ENCODE data around the gene IHH. TPM values are rescaled to one million over a fixed set of nuclear protein-coding genes. Genes with fewer than 3 reads are reported as not detected.

The IHH gene
- total and polyA plus RNA-seq, 9 of the 15 experiments (the other 6 are each of a cell fraction or from before 2014, with no cell fraction given): 0.07 TPM; not detected in 8

DNA sequence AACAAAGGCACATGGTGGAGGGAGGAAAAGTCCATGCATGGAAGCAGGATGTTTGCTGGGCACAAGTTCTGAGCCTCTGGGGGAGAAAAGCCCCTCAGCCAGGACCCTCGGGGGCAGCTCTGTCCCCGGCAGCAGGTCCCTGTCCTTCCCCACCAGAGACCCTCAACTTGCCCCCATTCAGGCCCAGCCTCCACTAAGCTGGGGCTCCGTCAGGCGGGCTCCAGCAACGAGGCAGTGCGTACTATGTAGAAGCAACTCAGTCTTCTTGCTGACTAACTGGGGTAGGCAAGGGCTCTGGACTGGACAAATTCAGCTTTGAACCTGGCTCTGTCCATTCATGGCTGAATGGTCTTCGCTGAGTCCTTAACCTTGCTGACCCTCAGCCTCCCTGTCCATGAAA, 42.4 kb downstream of the IHH start:
- FAIRE-seq: no peak
- ChIA-PET POLR2A (interaction anchor here (1.5 kb wide), 1 partner anchor 24 kb away, joined by 4 read pairs; no protein-coding TSS in a partner anchor), CTCF (ENCODE audit: low intra/inter-chr PET ratio) (no interaction called here)
- Histone ChIP-seq H2AFZ (ENCODE audit: low read depth, low read length) (no peak overlapping the region), H3K4me3 (no peak overlapping the region), H3K4me1 (replicated peaks in 1 of 2; ENCODE audit: control insufficient read depth in 2 of 2, insufficient read depth in 2 of 2, low read length in 2 of 2) (no peaks in the 10 kb centered on the region; a peak in 1 of 5 replicates), H3K27ac (ENCODE audit: extremely low read depth, low read depth, low read length) (no peak overlapping the region), H4K20me1 (replicated peaks; ENCODE audit: control insufficient read depth, insufficient read depth, low read length) (peaks cover 4% of the 10 kb centered on the region; the same call in 1 of the 2 replicates), H3K9ac (ENCODE audit: insufficient read depth in 1 of 2, low read depth in 2 of 2, low read length in 2 of 2) (no peak overlapping the region), H3K27me3 (ENCODE audit: control insufficient read depth in 2 of 2, insufficient read depth in 2 of 2, low read length in 2 of 2) (peaks cover 0 to 70% of the 10 kb centered on the region in 2 experiments; a peak in 3 of 5 replicates), H3K9me1 (ENCODE audit: control insufficient read depth, insufficient read depth, low read length) (peaks cover 2% of the 10 kb centered on the region), H3K79me2 (ENCODE audit: control insufficient read depth, insufficient read depth, low read length) (no peaks in the 10 kb centered on the region), H3K4me2 (ENCODE audit: insufficient read depth, low read length) (no peak overlapping the region), H3K36me3 (ENCODE audit: control insufficient read depth, insufficient read depth, low read length) (no peaks in the 10 kb centered on the region), H3K9me3 (replicated peaks; ENCODE audit: control insufficient read depth, insufficient read depth, low read depth, low read length) (no peaks in the 10 kb centered on the region)
- intact Hi-C loops (cut with micrococcal nuclease): no loop called here
- DNase-seq (ENCODE audit: extremely low read depth in 1 of 4, low spot score in 3 of 4): no peak
- TF ChIP-seq CHD4 (IDR thresholded peaks at IDR 0.05; ENCODE audit: insufficient read depth, insufficient replicate concordance, low read depth, low read length, poor library complexity, severe bottlenecking) (no peak), MYNN (IDR thresholded peaks at IDR 0.05) (no peak), MYNN (CRISPR knock-in tag; IDR thresholded peaks at IDR 0.05) (no peak), CEBPG (CRISPR knock-in tag; IDR thresholded peaks at IDR 0.05) (no peak), CEBPG (tag; conservative IDR thresholded peaks at IDR 0.05 in 1 of 2, IDR thresholded peaks at IDR 0.05 in 1 of 2) (no peak), MTF1 (CRISPR knock-in tag; IDR thresholded peaks at IDR 0.05; ENCODE audit: borderline replicate concordance) (no peak), ARNT (IDR thresholded peaks at IDR 0.05) (no peak)
- TF ChIP-seq, protein P1, sequence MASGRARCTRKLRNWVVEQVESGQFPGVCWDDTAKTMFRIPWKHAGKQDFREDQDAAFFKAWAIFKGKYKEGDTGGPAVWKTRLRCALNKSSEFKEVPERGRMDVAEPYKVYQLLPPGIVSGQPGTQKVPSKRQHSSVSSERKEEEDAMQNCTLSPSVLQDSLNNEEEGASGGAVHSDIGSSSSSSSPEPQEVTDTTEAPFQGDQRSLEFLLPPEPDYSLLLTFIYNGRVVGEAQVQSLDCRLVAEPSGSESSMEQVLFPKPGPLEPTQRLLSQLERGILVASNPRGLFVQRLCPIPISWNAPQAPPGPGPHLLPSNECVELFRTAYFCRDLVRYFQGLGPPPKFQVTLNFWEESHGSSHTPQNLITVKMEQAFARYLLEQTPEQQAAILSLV (tag; IDR thresholded peaks at IDR 0.05): no peak
- no TSS peak for BruUV-seq (replicated peaks)
- in situ Hi-C loops (cut with MboI): no loop called here
- 3% methylated on average over 6 of the region's 7 CpGs for WGBS (ENCODE audit: insufficient coverage, low coverage, missing lambda C conversion rate)
- ATAC-seq: no peak
